ENCODE data around the gene CFDP1. TPM values are rescaled to one million over a fixed set of nuclear protein-coding genes. Genes with fewer than 3 reads are reported as not detected.
A peak's percentile ranks its signal among the peaks of the same experiment; 100 is the strongest.
"Not testable (repeated sequence)": the region's sequence is repeated elsewhere in the genome, so short reads cannot be mapped to it uniquely, and the experiment has no call there.

CFDP1 gene
- total RNA-seq, 1 donor from 2014 or later: 49.0 TPM

DNA sequence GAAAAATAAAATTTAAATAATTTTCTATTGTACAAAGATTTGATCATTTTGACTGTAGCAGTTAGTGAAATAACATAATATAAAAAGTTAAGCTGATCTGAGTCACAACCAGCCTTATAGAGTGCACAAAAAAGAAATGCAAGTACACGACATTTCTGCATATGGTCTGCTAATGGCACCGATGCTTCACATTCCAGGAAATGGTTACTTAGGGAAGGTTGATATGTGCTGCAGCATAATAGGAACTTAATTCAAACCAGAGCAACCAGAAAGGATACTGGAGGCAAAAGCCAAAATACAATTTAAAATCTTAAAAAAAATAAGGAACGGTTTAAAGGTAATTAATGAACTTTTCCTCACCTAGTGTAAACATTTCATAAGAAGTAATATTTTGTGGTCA lies 10.0 kb upstream of the CFDP1 start:
- intact Hi-C loops (cut with DNase I): no loop called here
- DNase-seq: no peak

DNA sequence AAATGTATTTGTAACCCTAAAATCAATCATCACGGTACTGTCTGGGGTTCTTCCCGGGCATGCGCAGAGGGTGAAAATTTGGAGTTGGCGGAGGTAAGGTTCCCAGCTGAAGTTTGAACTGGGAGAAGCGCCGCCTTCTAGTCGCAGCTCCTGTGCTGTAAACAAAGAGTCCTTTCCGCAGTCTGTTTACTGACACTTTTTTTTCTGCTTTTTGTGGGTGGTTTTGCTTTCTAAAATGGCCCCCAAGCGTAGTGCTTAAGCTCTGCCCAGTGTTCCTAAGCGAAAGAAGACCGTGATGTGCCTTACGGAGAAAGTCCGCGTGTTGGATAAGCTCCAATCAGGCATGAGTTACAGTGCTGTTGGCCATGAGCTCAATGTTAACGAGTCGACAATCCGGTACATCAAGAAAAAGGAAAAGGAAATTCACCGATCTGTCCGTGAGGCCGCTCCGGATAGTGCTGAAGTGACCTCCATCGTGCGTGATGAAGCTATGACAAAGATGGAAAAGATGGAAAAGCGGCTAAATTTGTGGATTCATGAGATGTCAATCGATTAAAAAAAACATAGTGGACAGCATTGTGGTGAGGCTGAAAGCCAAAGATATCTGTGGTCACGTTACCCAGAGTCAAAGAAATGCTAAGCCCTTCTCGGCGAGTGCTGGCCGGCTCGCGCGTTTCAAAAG lies 570 bp upstream of the CFDP1 start:
- TF ChIP-seq, protein P1, sequence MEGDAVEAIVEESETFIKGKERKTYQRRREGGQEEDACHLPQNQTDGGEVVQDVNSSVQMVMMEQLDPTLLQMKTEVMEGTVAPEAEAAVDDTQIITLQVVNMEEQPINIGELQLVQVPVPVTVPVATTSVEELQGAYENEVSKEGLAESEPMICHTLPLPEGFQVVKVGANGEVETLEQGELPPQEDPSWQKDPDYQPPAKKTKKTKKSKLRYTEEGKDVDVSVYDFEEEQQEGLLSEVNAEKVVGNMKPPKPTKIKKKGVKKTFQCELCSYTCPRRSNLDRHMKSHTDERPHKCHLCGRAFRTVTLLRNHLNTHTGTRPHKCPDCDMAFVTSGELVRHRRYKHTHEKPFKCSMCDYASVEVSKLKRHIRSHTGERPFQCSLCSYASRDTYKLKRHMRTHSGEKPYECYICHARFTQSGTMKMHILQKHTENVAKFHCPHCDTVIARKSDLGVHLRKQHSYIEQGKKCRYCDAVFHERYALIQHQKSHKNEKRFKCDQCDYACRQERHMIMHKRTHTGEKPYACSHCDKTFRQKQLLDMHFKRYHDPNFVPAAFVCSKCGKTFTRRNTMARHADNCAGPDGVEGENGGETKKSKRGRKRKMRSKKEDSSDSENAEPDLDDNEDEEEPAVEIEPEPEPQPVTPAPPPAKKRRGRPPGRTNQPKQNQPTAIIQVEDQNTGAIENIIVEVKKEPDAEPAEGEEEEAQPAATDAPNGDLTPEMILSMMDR (IDR thresholded peaks at IDR 0.05): no peak
- peak overlapping the region; percentile 90 for H3K4me3 ChIP-seq
- no peaks in the 10 kb centered on the region for H3K9me3 ChIP-seq
- ATAC-seq: peak; percentile 82
- H3K36me3 ChIP-seq: no peaks in the 10 kb centered on the region
- H3K27me3 ChIP-seq: no peaks in the 10 kb centered on the region
- H3K27ac ChIP-seq: peak overlapping the region; percentile 99
- intact Hi-C loops (cut with DNase I): no loop called here
- H3K4me1 ChIP-seq: peaks cover 3% of the 10 kb centered on the region
- peak; percentile 70 for DNase-seq

More for the DNA sequence above, 10.0 kb upstream of the CFDP1 start:
- no peaks in the 10 kb centered on the region for H3K4me1 ChIP-seq
- H3K27me3 ChIP-seq: no peaks in the 10 kb centered on the region
- H3K9me3 ChIP-seq: no peaks in the 10 kb centered on the region
- no peak overlapping the region for H3K27ac ChIP-seq
- H3K4me3 ChIP-seq: no peak overlapping the region
- H3K36me3 ChIP-seq: peaks cover 20% of the 10 kb centered on the region
- TF ChIP-seq, protein P1 (IDR thresholded peaks at IDR 0.05): no peak
- no peak for ATAC-seq

DNA sequence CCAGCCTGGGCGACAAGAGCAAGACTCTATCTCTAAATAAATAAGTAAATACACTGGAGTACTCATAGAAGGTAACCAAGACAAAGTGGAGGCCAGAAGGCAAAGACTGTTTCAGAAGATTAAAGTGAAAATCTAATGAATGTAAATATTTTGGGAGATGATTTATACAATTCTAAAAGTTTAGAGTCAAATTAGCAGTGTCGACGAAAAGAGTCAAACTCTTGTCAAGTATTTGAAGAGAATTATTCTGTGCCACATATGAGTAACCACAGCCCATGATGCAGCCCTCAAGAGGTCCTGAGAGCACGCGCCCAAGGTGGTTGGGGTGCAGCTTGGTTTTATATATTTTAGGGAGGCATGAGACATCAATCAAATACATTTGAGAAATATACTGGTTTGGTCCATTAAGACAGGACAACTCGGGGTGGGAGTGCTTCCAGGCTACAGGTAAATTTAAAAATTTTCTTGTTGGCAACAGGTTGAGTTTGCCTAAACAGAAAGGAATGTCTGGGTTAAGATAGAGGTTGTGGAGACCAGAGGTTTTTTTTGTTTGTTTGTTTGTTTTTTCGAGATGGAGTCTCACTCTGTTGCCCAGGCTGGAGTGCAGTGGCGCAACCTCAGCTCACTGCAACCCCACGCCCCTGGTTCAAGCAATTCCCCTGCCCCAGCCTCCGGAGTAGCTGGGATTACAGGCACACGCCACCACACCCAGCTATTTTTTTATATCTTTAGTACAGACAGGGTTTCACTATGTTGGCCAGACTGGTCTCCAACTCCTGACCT lies 3.5 kb downstream of the CFDP1 start:
- Histone ChIP-seq H3K36me3 (no peaks in the 10 kb centered on the region), H3K27me3 (no peaks in the 10 kb centered on the region), H3K9me3 (no peaks in the 10 kb centered on the region), H3K4me1 (peaks cover 3% of the 10 kb centered on the region), H3K27ac (no peak overlapping the region), H3K4me3 (no peak overlapping the region)
- no peak for ATAC-seq
- intact Hi-C loops (cut with DNase I): no loop called here
- TF ChIP-seq, protein P1 (IDR thresholded peaks at IDR 0.05): no peak
- no peak for DNase-seq

DNA sequence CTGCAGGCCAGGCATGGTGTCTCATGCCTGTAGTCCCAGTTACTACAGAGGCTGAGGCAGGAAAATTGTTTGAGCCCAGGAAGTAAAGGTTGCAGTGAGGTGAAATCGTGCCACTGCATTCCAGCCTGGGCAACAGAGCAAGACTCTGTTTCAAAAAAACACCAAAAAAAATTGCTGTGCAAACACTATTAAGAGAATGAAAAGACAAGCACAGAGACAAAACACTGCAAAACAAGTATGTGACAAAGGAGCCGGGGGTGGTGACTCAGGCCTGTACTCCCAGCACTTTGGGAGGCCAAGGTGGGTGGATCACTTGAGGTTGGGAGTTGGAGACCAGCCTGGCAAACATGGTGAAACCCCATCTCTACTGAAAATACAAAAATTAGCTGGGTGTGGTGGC lies 6.8 kb downstream of the CFDP1 start:
- DNase-seq; H3K9me3 ChIP-seq; intact Hi-C loops (cut with DNase I); H3K36me3 ChIP-seq; H3K27me3 ChIP-seq; H3K4me3 ChIP-seq; H3K4me1 ChIP-seq; ATAC-seq; H3K27ac ChIP-seq: not testable (repeated sequence)

DNA sequence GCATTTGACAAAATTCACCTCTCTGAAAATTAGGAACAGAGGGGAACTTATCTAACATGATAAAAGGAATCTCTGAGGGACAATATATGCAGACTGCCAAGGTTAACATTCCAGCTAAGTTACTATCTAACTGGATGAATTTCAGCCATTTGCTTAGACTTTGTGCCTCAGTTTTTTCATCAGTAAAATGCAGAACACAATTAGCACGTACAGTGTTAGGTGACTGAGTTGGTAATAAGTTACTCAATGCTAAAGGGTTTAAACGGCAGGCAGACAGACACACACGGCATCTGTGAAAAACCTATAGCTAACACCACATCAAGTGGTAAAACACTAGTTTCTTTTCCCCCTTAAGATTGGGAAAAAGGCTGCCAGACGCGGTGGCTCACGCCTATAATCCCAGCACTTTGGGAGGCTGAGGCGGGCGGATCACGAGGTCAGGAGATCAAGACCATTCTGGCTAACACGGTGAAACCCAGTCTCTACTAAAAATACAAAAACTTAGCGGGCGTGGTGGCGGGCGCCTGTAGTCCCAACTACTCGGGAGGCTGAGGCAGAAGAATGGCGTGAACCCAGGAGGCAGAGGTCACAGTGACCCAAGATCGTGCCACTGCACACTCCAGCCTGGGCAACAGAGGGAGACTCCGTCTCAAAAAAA lies 9.1 kb downstream of the CFDP1 start:
- not testable (repeated sequence) for H3K27ac ChIP-seq

DNA sequence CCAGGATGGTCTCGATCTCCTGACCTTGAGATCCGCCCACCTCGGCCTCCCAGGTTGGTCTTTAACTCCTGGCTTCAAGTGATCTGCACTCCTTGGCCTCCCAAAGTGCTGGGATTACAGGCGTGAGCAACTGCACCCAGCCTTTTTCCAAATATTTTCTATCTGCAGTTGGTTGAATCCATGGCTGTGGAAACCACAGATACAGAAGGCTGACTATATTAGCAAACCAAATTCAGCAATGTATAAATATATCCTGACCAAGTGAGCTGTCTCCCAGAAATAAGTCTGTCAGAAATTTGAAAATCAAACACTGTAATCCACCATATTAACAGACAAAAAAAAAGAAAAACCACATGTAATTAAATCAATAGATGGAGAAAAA lies 9.6 kb downstream of the CFDP1 start:
- ATAC-seq: no peak
- H3K4me1 ChIP-seq: peaks cover 21% of the 10 kb centered on the region
- intact Hi-C loops (cut with DNase I): no loop called here
- H3K27ac ChIP-seq: no peak overlapping the region
- no peak for DNase-seq
- TF ChIP-seq, protein P1 (IDR thresholded peaks at IDR 0.05): no peak
- H3K27me3 ChIP-seq: no peaks in the 10 kb centered on the region
- no peaks in the 10 kb centered on the region for H3K36me3 ChIP-seq
- H3K4me3 ChIP-seq: no peak overlapping the region
- H3K9me3 ChIP-seq: no peaks in the 10 kb centered on the region

More for the DNA sequence above, 9.1 kb downstream of the CFDP1 start:
- ATAC-seq; DNase-seq; H3K4me3 ChIP-seq; H3K9me3 ChIP-seq; H3K36me3 ChIP-seq; intact Hi-C loops (cut with DNase I); H3K27me3 ChIP-seq: not testable (repeated sequence)
- peaks cover 20% of the 10 kb centered on the region for H3K4me1 ChIP-seq
